ENCODE results near the gene ERMARD.

Gene ERMARD

DNA sequence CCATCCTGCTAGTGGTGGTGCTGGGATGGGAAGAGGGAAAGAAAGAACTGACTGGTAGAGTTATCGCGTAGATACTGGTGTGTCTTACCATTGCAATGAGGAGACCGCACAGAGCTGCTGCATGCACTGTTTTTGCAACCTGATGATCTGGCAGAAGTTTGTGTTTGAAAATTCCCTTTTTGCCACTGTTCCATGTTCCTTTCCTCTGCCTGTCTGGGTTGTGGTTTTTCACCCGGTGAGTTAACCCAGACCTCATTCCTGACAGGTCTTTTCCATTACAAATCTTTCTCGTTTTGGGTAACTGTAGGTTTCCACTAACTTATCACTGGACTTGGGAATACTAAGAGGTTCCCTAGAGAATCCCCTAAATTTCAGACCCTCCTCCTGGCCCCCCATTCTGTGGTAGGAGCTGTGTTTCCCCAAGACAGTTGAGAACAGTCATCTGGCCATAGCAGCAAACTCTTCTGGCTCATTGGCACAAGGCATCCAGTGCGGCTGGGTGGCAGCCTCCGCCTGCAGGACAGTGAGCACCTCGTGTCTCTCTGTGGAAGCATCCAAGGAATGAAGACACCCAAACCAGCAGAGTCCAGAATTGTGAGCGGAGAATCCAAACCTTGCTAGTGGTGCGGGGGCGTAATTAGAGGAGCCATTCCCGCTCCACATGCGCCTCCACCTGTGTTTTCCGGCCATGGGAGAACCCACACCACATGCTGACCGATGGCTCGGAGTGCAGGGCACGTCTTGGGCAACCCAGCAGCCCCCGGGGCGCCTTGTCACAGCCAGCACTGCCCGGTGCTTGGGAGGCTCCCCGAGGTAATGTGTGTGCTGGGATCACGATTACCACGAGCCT, 32.8 kb downstream of the ERMARD start:
- no peak for DNase-seq (ENCODE audit: low read depth, low spot score)
- Histone ChIP-seq H3K9ac (ENCODE audit: insufficient read length) (no peak overlapping the region), H3K27ac (no peak overlapping the region), H3K36me3 (ENCODE audit: insufficient read depth, low read length) (no peaks in the 10 kb centered on the region), H3K9me3 (ENCODE audit: low read depth, low read length) (no peaks in the 10 kb centered on the region), H3K4me3 (no peak overlapping the region)
- TF ChIP-seq FOXP2 (optimal IDR thresholded peaks at IDR 0.05; ENCODE audit: control extremely low read depth, extremely low read length, insufficient read depth) (no peak), POLR2AphosphoS5 (IDR thresholded peaks at IDR 0.05; ENCODE audit: borderline replicate concordance, low read depth, low read length) (no peak), EZH2 (IDR thresholded peaks at IDR 0.05) (no peak)

- TF ChIP-seq FOXP2 (optimal IDR thresholded peaks at IDR 0.05; ENCODE audit: control extremely low read depth, extremely low read length, insufficient read depth) (no peak), POLR2AphosphoS5 (IDR thresholded peaks at IDR 0.05; ENCODE audit: borderline replicate concordance, low read depth, low read length) (no peak), EZH2 (IDR thresholded peaks at IDR 0.05) (no peak)
- H3K27ac ChIP-seq, result no peak overlapping the region
- H3K9ac ChIP-seq (ENCODE audit: insufficient read length), result no peak overlapping the region
- no peaks in the 10 kb centered on the region for H3K36me3 ChIP-seq (ENCODE audit: insufficient read depth, low read length)
- no peak for DNase-seq (ENCODE audit: low read depth, low spot score)
- no peaks in the 10 kb centered on the region for H3K9me3 ChIP-seq (ENCODE audit: low read depth, low read length)
- H3K4me3 ChIP-seq, result no peak overlapping the region
Measured at GRCh38 chr6:169784821-169785340, 33.5 kb downstream of the ERMARD start.

- no peak for DNase-seq (ENCODE audit: low read depth, low spot score)
- H3K4me3 ChIP-seq, result no peak overlapping the region
- TF ChIP-seq FOXP2 (optimal IDR thresholded peaks at IDR 0.05; ENCODE audit: control extremely low read depth, extremely low read length, insufficient read depth) (no peak), POLR2AphosphoS5 (IDR thresholded peaks at IDR 0.05; ENCODE audit: borderline replicate concordance, low read depth, low read length) (no peak)
- H3K36me3 ChIP-seq (ENCODE audit: insufficient read depth, low read length), result no peaks in the 10 kb centered on the region
- no peak overlapping the region for H3K9ac ChIP-seq (ENCODE audit: insufficient read length)
- no peak overlapping the region for H3K27ac ChIP-seq
- H3K9me3 ChIP-seq (ENCODE audit: low read depth, low read length), result no peaks in the 10 kb centered on the region
Measured at GRCh38 chr6:169785566-169785965, 34.1 kb downstream of the ERMARD start.

DNA sequence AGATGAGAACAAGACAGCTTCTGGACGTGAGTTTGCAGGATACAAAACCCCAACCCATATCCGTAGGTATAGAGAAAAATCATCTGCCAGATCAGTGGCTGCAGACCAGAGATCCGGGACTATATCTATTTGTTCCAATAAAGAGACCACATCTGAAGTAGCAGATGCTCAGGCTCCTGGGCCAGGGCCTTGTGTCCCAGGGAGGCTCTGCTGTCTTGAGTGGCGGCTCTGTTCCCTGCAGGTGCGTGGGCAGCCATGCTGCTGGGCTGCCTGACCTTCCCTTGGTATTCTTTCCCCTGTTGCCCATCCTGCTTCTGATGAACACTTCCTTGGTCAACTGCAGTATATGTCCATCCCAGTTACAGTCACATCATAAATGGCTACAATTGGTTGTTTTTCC, 34.9 kb downstream of the ERMARD start:
- Histone ChIP-seq H3K36me3 (ENCODE audit: insufficient read depth, low read length) (no peaks in the 10 kb centered on the region), H3K9ac (ENCODE audit: insufficient read length) (no peak overlapping the region), H3K9me3 (ENCODE audit: low read depth, low read length) (no peaks in the 10 kb centered on the region), H3K27ac (no peak overlapping the region), H3K4me3 (no peak overlapping the region)
- DNase-seq (ENCODE audit: low read depth, low spot score), result no peak
- no peak for TF ChIP-seq POLR2AphosphoS5 (IDR thresholded peaks at IDR 0.05; ENCODE audit: borderline replicate concordance, low read depth, low read length)

GRCh38 chr6:169787797-169788196, 36.4 kb downstream of the ERMARD start:
- Histone ChIP-seq H3K27ac (no peak overlapping the region), H3K36me3 (ENCODE audit: insufficient read depth, low read length) (no peaks in the 10 kb centered on the region), H3K9ac (ENCODE audit: insufficient read length) (no peak overlapping the region), H3K4me3 (no peak overlapping the region), H3K9me3 (ENCODE audit: low read depth, low read length) (no peaks in the 10 kb centered on the region)
- no peak for TF ChIP-seq POLR2AphosphoS5 (IDR thresholded peaks at IDR 0.05; ENCODE audit: borderline replicate concordance, low read depth, low read length)
- no peak for TF ChIP-seq FOXP2 (optimal IDR thresholded peaks at IDR 0.05; ENCODE audit: control extremely low read depth, extremely low read length, insufficient read depth)
- no peak for TF ChIP-seq EZH2 (IDR thresholded peaks at IDR 0.05)
- DNase-seq (ENCODE audit: low read depth, low spot score), result no peak

GRCh38 chr6:169788809-169789145, 37.4 kb downstream of the ERMARD start:
- no peak overlapping the region for H3K27ac ChIP-seq
- TF ChIP-seq POLR2AphosphoS5 (IDR thresholded peaks at IDR 0.05; ENCODE audit: borderline replicate concordance, low read depth, low read length) (no peak), EZH2 (IDR thresholded peaks at IDR 0.05) (no peak), FOXP2 (optimal IDR thresholded peaks at IDR 0.05; ENCODE audit: control extremely low read depth, extremely low read length, insufficient read depth) (no peak)
- no peak overlapping the region for H3K9ac ChIP-seq (ENCODE audit: insufficient read length)
- no peaks in the 10 kb centered on the region for H3K9me3 ChIP-seq (ENCODE audit: low read depth, low read length)
- no peaks in the 10 kb centered on the region for H3K36me3 ChIP-seq (ENCODE audit: insufficient read depth, low read length)
- H3K4me3 ChIP-seq, result no peak overlapping the region
- no peak for DNase-seq (ENCODE audit: low read depth, low spot score)

DNA sequence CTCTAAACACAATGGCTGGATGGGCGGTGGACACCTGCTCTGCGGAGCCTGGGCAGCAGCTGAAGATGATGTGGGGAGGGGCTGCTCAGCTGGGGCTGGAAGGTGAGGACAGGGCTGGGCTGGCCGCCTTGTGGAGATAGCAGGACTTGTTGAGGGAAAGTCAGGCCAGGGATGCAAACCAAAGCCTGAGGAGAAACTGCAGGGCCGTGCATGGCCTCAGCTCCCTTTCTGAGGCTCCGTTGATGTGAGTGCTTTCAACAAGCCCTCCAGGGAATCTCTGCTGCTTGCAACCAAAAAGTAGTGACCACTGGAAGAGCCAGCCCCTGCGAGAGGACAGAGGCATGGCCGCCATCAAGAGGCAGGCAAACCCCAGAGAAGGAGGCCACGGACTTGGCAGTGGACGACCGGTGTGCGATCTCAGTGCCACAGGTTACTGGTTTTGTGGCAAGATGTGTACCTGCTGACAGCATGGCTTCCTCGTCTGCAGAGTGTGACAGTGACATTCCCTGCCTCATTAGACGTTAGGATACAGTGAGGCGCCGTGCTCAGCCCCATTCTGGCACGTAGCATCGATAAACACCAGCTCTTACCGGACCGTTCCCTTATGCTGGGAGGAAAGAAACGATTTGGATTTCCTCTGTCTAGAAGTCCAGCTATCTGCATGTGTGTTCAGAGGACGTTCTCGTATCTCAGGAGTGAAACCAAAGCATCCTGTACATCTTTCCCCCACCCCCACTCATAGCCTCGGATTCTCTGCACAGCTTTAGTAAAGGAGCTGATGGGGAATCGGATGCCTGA, 37.9 kb downstream of the ERMARD start:
- no peak overlapping the region for H3K27ac ChIP-seq
- H3K9ac ChIP-seq (ENCODE audit: insufficient read length), result no peak overlapping the region
- H3K4me3 ChIP-seq, result peak overlapping the region; percentile 85
- no peaks in the 10 kb centered on the region for H3K36me3 ChIP-seq (ENCODE audit: insufficient read depth, low read length)
- DNase-seq (ENCODE audit: low read depth, low spot score), result no peak
- TF ChIP-seq POLR2AphosphoS5 (IDR thresholded peaks at IDR 0.05; ENCODE audit: borderline replicate concordance, low read depth, low read length) (no peak), EZH2 (IDR thresholded peaks at IDR 0.05) (no peak), FOXP2 (optimal IDR thresholded peaks at IDR 0.05; ENCODE audit: control extremely low read depth, extremely low read length, insufficient read depth) (no peak)
- H3K9me3 ChIP-seq (ENCODE audit: low read depth, low read length), result no peaks in the 10 kb centered on the region

All from SK-N-MC (cell line).